Ovary (tissue), 9 donors: ENCODE measurements around the gene SIK2. TPM values are rescaled to one million over a fixed set of nuclear protein-coding genes. Genes with fewer than 3 reads are reported as not detected.

Source experiments
- DNase-seq, 5 donors: peaks; one replicate each; pipeline ENCODE4 v3.0.0-alpha.2; 2019 to 2020
- H3K27ac ChIP-seq, 2 donors: fragments of 200-600 bp; one replicate each; pipeline versions ENCODE4 v1.5.1 to v1.8.0; 2019 to 2022
- H3K27me3 ChIP-seq: fragments of 200-600 bp; one replicate; pipeline ENCODE4 v1.8.0; 2022
- H3K36me3 ChIP-seq: fragments of 200-600 bp; sonication (generic); one replicate; pipeline ENCODE4 v1.5.1; 2019
- H3K4me1 ChIP-seq: one replicate; pipeline ENCODE4 v1.8.1; 2013; ENCODE audit warnings: mild to moderate bottlenecking, moderate library complexity; ENCODE audit not compliant: insufficient read depth
- H3K4me3 ChIP-seq: fragments of 200-600 bp; sonication (generic); one replicate; pipeline ENCODE4 v1.5.1; 2017
- H3K9me3 ChIP-seq, 2 donors: fragments of 200-600 bp in 1 of 2; sonication (generic) in 1 of 2; one replicate each; pipeline versions ENCODE4 v1.5.1 to v1.8.1; 2013 to 2019; ENCODE audit warnings: mild to moderate bottlenecking in 1 of 2, moderate library complexity in 1 of 2
- EP300 ChIP-seq: sonication (generic); formaldehyde crosslinking; IDR thresholded peaks from one replicate; pipeline ENCODE4 v1.6.1; 2017; ENCODE audit warnings: antibody characterized with exemption
- POLR2A ChIP-seq: fragments of 450-650 bp; IDR thresholded peaks from one replicate; pipeline ENCODE4 v1.6.1; 2017; ENCODE audit warnings: antibody characterized with exemption, mild to moderate bottlenecking, moderate library complexity
- WGBS, 3 donors: extraction: QIAGEN DNeasy Blood & Tissue Kit in 1 of 3; methylation state at CpG; one replicate each; pipeline versions ENCODE4 v1.1.5 to v1.1.7; 2013 to 2017; 5-methylcytosine and 5-hydroxymethylcytosine counted together
- intact Hi-C, 4 donors: fragments of 100-400 bp; cut with DNase I; formaldehyde crosslinking; loops; one replicate each; pipeline versions ENCODE4 v1.11.0 to v1.15.1; 2022 to 2023
- polyA plus RNA-seq, 2 donors: library from polyadenylated mRNA; stranded (reverse); fragments of 200-250 nt in 1 of 2; fragments of 350-450 nt in 1 of 2; fragmentation: Illumina TruSeq in 1 of 2; extraction: RNeasy Lipid Tissue Mini Kit (QIAGEN cat#74804) in 1 of 2; gene quantifications; one replicate each; pipeline ENCODE4 v1.2.3, GENCODE V29; 2013 to 2014
- total RNA-seq, 7 donors: library from RNA; depleted of rRNA in 2 of 7; stranded (reverse); fragments of >200 nt in 2 of 7; fragmentation: NEBNext Ultra II Directional in 3 of 7; extraction: Animal tissue kit (Norgen Biotek cat#: 25700) in 3 of 7; gene quantifications; one replicate each; pipeline versions ENCODE4 v1.1.0 to v1.2.4, GENCODE V29; 2016 to 2023
- TF ChIP-seq, protein P1 (sequence below), 3 donors: fragments of 450-650 bp in 2 of 3; fragments of 200-600 bp in 1 of 3; IDR thresholded peaks; one replicate each; pipeline versions ENCODE4 v1.5.1 to v1.8.0; 2016 to 2022; ENCODE audit warnings: antibody characterized with exemption in 3 of 3, mild to moderate bottlenecking in 1 of 3
- donor health status: DM: no; HTN: no; CAD: no; lungs with moderate emphysema.
- donor health status: DM: no; HTN: no; CAD: no.
- donor health status: Bipolar disorder and iron deficiency.
- donor health status: DM: yes; HTN: yes; CAD: no.
- donor health status: DM: no; HTN: no; CAD: no.
- donor health status: DM: yes; HTN: yes; CAD: no.

The SIK2 gene
- total and polyA plus RNA-seq, 9 donors, result 13.7 to 50.5 (median 26.8) TPM

DNA sequence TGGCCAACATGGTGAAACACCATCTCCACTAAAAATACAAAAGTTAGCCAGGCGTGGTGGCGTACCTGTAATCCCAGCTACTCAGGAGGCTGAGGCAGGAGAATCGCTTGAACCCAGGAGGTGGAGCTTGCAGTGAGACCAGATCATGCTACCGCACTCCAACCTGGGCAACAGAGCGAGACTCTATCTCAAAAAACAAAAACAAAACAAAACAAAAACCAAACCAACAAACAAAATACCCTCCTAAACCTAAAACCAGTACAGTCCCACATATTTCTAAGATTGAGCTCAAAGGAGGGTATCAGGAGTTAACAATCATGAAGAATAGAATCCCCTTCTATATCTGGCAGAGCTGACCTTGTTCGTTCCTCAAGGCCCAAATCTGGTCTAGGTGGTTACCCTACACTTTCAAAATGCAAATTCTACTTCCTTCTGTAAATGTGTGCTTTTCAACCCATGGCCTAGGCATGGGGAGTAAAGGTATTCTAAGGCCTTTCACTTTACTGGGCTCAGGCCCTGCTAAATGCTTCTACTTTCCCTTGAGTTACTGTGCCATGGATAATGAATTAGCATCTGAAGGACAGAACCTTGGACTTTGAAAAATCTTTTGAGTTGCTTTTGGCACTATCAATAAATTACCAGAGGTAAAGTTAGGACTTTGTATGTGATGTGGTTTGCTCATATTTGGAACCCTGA, 174.3 kb downstream of the SIK2 start:
- H3K36me3 ChIP-seq, result no peaks in the 10 kb centered on the region
- H3K27me3 ChIP-seq, result no peaks in the 10 kb centered on the region
- intact Hi-C loops, result loop anchor here (2.0 to 10.0 kb wide), 3 partner anchors 68 to 174 kb away; partner anchors contain the start of gene SIK2 (in 3 of the 4)
- no peaks in the 10 kb centered on the region for H3K4me1 ChIP-seq
- H3K27ac ChIP-seq, result no peak overlapping the region
- WGBS, 3 donors, result 89 to 91% (median 91%) methylated on average over 6 of the region's 6 CpGs
- no peak overlapping the region for H3K4me3 ChIP-seq
- no peak for DNase-seq
- H3K9me3 ChIP-seq, result no peaks in the 10 kb centered on the region
- TF ChIP-seq EP300, result no peak
- TF ChIP-seq, protein P1, sequence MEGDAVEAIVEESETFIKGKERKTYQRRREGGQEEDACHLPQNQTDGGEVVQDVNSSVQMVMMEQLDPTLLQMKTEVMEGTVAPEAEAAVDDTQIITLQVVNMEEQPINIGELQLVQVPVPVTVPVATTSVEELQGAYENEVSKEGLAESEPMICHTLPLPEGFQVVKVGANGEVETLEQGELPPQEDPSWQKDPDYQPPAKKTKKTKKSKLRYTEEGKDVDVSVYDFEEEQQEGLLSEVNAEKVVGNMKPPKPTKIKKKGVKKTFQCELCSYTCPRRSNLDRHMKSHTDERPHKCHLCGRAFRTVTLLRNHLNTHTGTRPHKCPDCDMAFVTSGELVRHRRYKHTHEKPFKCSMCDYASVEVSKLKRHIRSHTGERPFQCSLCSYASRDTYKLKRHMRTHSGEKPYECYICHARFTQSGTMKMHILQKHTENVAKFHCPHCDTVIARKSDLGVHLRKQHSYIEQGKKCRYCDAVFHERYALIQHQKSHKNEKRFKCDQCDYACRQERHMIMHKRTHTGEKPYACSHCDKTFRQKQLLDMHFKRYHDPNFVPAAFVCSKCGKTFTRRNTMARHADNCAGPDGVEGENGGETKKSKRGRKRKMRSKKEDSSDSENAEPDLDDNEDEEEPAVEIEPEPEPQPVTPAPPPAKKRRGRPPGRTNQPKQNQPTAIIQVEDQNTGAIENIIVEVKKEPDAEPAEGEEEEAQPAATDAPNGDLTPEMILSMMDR (IDR thresholded peaks at IDR 0.05), result no peak
- no peak for TF ChIP-seq POLR2A

DNA sequence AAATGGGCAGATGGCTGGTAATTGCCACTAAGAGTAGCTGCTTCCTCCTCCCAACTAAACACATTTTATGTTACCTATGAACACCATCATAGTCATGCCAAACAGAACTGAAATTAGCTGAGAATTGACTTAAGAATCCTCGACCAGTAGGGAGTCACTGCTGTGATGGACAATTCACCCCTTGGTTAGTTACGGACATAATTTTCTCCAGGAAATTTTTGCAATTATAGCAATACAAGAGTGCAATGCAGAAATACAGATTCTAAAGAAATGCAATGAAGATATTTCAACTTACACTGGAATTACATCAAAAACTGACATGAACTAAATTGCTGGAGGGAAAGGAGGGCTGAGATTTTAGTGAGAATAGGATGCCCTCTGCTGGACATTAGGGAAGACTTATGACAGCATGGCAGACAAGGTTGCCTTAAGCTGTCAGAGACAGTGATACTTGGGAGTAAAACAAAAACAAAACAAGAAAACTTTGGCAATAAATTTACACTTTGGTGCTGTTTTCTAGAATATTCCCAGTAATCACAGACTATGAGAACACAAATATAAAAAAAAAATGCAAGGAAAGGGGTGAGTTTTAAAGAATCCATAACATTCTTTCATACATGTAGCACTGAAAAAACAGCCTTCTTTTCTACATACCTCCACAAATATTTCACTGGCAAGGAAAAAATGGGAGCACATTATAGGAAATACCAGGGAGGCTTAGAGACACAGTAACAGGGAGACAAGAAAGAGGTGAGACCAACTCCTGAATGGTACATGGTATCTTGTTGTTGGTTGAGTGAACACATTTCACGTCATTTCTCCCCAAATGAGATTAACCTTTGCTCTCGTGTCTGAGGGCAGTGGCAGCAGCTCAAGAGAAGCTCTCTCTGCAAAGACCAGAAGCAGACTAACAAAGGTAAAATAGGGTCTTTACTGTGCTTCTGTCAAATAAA, 175.1 kb downstream of the SIK2 start:
- no peaks in the 10 kb centered on the region for H3K4me1 ChIP-seq

DNA sequence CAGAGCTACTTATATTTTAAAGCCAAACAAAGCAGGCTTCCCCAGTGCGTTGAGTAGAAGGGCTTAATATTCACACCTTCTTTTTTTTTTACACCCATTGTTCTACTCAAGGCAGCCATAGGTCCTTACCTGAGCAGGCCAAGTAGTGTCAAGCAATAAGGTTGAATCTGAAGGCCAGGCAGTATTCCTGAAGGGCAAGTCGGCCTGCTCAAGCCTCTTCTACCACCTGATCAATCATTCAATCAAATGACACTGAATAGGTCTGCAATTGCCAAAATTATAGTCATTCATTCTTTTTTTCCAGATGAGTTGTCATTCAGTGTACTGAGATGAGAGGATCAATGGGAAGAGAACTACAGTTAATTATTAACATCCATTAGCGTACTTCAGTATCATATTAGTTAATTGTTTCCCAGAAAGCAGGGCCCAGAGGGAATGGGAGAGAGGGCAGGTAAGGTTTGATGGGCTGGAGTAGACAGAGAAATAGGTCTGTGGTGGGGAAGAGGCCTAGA, 175.9 kb downstream of the SIK2 start:
- intact Hi-C loops, result loop anchor here in 3 of 4 donors (5.0 to 10.0 kb wide), 2 partner anchors 67 to 176 kb away; partner anchors contain the start of gene SIK2 (in 1 of the 3)
- no peak overlapping the region for H3K27ac ChIP-seq
- no peak overlapping the region for H3K4me3 ChIP-seq
- H3K27me3 ChIP-seq, result no peaks in the 10 kb centered on the region
- no peaks in the 10 kb centered on the region for H3K4me1 ChIP-seq
- WGBS, 3 donors, result 78 to 79% (median 79%) methylated on average over 3 of the region's 3 CpGs
- no peak for TF ChIP-seq EP300
- TF ChIP-seq, protein P1 (IDR thresholded peaks at IDR 0.05), result no peak
- TF ChIP-seq POLR2A, result no peak
- no peaks in the 10 kb centered on the region for H3K9me3 ChIP-seq
- no peaks in the 10 kb centered on the region for H3K36me3 ChIP-seq
- no peak for DNase-seq

More for the DNA sequence above, 175.1 kb downstream of the SIK2 start:
- TF ChIP-seq EP300 (no peak), POLR2A (no peak)
- TF ChIP-seq, protein P1 (IDR thresholded peaks at IDR 0.05), result peak; percentile 67 to 95 (median 88)
- Histone ChIP-seq H3K36me3 (no peaks in the 10 kb centered on the region), H3K9me3 (no peaks in the 10 kb centered on the region), H3K27ac (no peak overlapping the region), H3K27me3 (no peaks in the 10 kb centered on the region), H3K4me3 (no peak overlapping the region)
- 61 to 68% (median 63%) methylated on average over 4 of the region's 4 CpGs for WGBS, 3 donors
- DNase-seq, result peak in 1 of 5 donors; percentile 49
- intact Hi-C loops, result loop anchor here (2.0 to 10.0 kb wide), 3 partner anchors 67 to 175 kb away; partner anchors contain the start of gene SIK2 (in 3 of the 4)

DNA sequence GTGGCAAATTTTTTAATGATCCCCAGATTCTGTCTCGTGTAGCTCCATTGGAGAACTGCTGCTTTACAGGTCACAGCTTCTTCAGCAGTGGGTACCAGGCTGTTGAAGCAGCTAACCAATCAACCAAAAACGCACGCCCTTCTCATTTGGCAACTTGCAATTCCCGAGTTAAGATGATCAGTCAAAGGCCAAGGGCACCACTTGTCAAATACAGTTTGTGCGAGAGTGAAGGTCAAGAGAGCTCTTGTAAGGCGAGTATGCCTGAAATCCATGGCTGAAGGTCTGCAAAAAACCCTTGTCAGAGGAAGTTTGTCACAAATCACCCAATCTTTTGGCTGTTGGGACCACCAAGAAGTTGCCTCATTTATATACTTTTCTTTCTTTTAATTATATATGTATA, 176.9 kb downstream of the SIK2 start:
- Histone ChIP-seq H3K9me3 (no peaks in the 10 kb centered on the region), H3K4me1 (no peaks in the 10 kb centered on the region), H3K4me3 (no peak overlapping the region), H3K27ac (no peak overlapping the region), H3K27me3 (no peaks in the 10 kb centered on the region), H3K36me3 (no peaks in the 10 kb centered on the region)
- intact Hi-C loops, result loop anchor here in 3 of 4 donors (5.0 to 10.0 kb wide), 2 partner anchors 66 to 177 kb away; partner anchors contain the start of gene SIK2 (in 1 of the 3)
- no peak for TF ChIP-seq EP300
- TF ChIP-seq, protein P1 (IDR thresholded peaks at IDR 0.05), result no peak
- no peak for TF ChIP-seq POLR2A
- DNase-seq, result no peak
- WGBS, 3 donors, result 67 to 82% (median 81%) methylated on average over 6 of the region's 6 CpGs
